VCaP (cell line): ENCODE data around the gene GALNT18.

Source experiments
- H3K27ac ChIP-seq: fragments of 450-650 bp; 2 replicates; pipeline ENCODE4 v1.5.1; 2017
- TF ChIP-seq, protein P1 (sequence below): fragments of 450-650 bp; conservative IDR thresholded peaks from 2 replicates; pipeline ENCODE4 v1.5.1; 2017; ENCODE audit warnings: mild to moderate bottlenecking, moderate library complexity

Gene GALNT18

DNA sequence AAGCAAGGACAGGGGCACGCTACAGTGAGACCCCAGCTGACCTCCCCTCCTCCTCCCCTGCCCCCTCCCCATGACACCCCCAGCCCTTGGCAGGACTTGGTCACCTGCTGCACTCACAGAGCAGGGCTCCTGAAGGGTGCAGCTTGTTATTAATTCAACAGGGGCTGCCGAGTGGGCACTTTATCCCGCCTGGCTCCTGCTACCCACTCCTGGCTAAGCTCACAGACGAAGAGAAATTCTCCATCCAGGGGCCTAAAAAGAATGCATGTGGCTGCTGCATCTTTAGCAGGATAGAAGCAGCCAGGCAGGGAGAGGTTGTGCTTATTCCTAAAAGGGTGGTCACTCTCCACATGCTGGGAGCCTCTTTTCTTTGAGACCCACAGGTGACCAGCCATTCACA lies 40.3 kb downstream of the GALNT18 start:
- H3K27ac ChIP-seq, result peak overlapping the region; percentile 82
- TF ChIP-seq, protein P1, sequence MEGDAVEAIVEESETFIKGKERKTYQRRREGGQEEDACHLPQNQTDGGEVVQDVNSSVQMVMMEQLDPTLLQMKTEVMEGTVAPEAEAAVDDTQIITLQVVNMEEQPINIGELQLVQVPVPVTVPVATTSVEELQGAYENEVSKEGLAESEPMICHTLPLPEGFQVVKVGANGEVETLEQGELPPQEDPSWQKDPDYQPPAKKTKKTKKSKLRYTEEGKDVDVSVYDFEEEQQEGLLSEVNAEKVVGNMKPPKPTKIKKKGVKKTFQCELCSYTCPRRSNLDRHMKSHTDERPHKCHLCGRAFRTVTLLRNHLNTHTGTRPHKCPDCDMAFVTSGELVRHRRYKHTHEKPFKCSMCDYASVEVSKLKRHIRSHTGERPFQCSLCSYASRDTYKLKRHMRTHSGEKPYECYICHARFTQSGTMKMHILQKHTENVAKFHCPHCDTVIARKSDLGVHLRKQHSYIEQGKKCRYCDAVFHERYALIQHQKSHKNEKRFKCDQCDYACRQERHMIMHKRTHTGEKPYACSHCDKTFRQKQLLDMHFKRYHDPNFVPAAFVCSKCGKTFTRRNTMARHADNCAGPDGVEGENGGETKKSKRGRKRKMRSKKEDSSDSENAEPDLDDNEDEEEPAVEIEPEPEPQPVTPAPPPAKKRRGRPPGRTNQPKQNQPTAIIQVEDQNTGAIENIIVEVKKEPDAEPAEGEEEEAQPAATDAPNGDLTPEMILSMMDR, result no peak

DNA sequence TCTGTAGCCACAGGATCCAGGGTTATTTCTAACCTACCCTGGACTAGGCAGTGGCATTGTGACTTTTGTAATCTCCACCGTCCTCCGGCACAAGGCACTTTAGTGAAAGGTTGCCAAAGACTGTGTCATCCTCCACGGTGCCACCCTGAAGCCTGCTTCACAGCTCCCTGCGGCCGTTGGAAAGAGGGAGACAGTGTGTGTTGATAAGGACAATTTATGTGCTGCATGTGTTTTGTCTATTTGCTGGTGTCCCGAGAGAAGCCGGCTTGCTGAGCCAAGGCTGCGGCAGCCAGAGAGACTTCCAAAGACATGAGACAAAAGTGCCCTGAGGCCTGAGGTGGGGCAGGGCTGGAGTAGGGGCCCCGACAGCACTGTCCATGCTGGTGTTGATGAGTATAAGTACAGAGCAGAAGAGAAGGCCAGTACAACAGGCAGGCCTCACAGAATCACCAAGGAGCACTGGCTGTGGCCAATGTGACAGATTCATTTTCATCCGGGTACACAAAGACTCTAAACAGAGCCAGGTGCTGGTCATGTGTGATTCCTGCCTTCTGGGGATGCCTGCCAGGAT lies 40.9 kb downstream of the GALNT18 start:
- peak overlapping the region; percentile 82 for H3K27ac ChIP-seq

DNA sequence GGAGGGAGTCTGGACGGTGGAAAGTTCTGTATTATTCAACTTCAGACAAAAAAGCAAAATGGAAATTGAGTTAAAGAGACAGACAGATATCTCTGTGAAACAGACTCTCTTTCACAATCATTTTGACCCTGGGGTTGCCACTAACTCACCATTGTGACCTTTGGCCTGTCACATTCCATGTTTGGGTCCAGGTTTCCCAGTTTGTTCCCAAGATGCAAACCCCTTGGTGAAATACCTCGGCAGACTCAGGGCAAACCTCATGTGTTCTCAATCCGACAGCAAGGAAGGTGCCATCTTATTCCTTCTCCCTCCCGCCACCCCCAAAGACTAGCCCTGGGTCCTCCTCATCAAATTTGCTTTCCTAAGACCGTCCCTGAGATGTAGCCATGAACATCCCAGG lies 41.8 kb downstream of the GALNT18 start:
- TF ChIP-seq, protein P1, result no peak
- H3K27ac ChIP-seq, result peak overlapping the region; percentile 82

More for the DNA sequence above, 40.9 kb downstream of the GALNT18 start:
- TF ChIP-seq, protein P1, result no peak

DNA sequence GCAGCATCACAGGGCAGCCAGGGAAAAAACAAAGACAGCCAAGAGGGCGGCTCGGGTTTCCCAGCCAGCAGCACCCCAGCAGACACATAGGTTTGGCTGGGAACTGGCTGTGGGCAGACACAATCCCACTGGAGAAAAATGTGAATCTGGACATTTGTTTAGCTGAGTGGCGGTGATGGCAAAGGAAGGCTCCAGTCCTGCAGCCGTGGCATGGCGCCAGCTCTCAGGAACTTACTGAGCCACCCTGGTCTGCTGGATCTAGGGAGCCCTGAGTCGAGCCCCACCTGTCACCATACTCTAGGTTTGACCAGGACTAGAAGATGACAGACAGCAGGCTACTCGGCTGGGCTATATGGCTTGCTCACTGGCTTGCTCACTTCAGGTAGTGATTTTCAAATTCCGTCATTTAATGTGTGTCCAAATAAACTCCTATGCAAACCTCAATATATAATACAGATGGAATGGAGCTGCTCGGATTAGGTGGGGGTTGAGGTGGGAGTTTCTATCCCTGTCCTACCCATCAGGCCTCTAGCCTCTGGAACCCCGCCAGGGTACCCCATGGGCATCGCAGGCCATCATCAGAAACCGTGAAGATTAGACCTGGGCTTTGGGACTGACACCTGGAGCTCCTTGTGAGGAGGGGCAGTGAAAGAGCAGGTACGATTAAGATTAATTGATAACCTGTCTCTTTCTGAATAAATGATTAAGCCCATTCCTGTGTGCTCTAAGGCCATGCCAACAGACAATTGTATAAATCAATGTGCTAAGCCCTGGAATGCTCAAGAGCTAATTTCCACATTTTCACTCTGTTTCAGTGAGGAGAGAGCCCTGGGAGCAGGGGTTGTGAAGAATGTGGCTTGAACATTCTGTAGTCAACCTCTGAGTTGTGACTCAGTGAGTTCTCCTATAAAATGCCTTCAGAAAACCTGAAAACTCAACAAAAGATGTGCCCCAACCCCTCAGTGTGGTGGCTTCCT lies 42.5 kb downstream of the GALNT18 start:
- TF ChIP-seq, protein P1, result no peak
- peak overlapping the region; percentile 82 for H3K27ac ChIP-seq

DNA sequence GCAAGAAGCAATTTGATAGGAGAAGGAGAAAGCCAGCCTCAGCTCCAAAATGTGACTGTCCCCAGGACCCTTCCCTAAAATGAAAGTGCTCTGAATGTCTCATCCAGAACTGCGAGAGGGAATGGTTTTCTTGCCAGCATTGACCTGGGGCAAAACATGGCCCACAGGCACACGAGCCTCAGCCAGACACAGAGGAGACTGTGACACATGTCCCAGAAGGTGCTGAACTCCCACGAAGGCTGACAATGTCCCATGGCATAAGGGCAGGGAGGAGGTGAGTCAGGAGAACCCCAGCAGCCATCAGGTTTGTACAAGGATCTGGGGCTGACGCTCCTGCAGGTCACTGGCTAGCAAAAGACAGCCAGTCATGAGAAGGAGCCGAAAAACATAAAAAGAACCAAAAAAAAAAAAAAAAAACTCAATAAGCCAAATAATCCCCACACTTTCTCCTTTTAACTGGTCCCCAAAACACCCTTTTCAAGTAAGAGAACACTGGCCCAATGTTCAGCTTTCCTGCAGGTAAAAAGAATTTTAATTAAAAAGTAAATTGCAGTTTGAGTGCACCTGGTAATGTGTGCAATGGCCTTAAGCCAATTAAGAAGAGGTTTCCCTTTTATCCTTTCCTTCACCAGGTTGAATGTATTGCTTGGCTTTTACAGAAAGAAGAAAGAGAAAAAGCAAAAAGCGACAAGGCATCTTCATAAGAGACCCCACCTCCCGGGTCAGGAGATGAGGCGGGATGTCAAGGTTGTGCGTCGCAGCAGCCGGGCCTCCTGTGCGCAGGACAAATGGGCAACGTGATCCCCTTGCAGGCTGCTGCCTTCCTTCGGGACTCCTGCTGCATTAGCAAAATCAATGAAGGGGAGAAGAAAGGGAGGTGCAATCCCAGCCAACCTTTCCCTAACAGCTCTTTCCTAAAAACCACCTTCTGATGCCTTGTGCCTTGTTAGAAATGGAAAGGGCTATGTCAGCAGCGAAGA lies 43.6 kb downstream of the GALNT18 start:
- peak overlapping the region; percentile 82; the same call in 1 of the 2 replicates for H3K27ac ChIP-seq

DNA sequence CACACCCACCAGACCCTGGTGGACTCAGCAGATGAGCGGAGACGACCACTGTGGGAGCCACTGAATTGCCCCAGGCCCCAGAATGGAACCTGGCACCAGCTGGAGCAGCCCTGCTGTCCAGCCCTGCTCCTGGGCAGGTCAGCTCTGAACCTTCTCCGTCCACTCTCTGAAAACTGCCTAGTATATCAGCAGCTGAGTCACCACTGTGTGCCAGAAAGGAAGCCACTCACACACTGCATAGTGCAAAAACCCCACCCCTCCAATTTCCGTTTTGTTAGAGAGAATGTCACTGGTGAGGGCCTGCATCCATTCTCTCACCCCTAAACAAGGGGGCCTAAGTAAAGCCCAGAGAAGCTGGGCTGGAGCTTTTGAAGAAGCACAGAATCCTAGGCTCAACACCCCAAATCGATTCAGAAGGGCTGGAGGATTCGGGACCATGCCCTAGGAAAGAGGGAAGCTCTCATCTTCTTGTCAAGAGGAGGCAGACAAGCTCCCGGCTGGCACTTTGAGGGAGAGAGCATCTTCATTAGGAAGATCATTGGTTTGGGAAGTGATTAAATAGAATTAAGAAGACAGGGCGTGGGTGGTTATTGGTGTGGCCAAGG lies 44.5 kb downstream of the GALNT18 start:
- TF ChIP-seq, protein P1, result no peak
- no peak overlapping the region; the same call in 1 of the 2 replicates for H3K27ac ChIP-seq

More for the DNA sequence above, 43.6 kb downstream of the GALNT18 start:
- TF ChIP-seq, protein P1, result no peak
